ENCODE measurements around the gene KRT38. TPM values are rescaled to one million over a fixed set of nuclear protein-coding genes. Genes with fewer than 3 reads are reported as not detected.
"Not testable (repeated sequence)": the region's sequence is repeated elsewhere in the genome, so short reads cannot be mapped to it uniquely, and the experiment has no call there.

KRT38 gene
- total RNA-seq, 6 donors from 2014 or later = not detected

GRCh38 chr17:41402161-41402560 is 38.6 kb downstream of the KRT38 start:
- no peak for DNase-seq
- ATAC-seq (ENCODE audit: low FRiP score in 2 of 2) = no peak
- 96% methylated on average over 5 of the region's 5 CpGs for WGBS, 2 donors
- no peak for TF ChIP-seq CTCF (IDR thresholded peaks at IDR 0.05)
- TF ChIP-seq POLR2A (IDR thresholded peaks at IDR 0.05) = no peak
- no peak for TF ChIP-seq EP300 (IDR thresholded peaks at IDR 0.05)
- TF ChIP-seq POLR2AphosphoS5 (IDR thresholded peaks at IDR 0.05) = no peak
- Histone ChIP-seq H3K4me3 (no peak overlapping the region), H3K9me3 (no peaks in the 10 kb centered on the region), H3K36me3 (no peaks in the 10 kb centered on the region), H3K27ac (no peak overlapping the region), H3K27me3 (no peaks in the 10 kb centered on the region), H3K4me1 (peaks cover 0 to 7% (median 6%) of the 10 kb centered on the region in 4 donors)

DNA sequence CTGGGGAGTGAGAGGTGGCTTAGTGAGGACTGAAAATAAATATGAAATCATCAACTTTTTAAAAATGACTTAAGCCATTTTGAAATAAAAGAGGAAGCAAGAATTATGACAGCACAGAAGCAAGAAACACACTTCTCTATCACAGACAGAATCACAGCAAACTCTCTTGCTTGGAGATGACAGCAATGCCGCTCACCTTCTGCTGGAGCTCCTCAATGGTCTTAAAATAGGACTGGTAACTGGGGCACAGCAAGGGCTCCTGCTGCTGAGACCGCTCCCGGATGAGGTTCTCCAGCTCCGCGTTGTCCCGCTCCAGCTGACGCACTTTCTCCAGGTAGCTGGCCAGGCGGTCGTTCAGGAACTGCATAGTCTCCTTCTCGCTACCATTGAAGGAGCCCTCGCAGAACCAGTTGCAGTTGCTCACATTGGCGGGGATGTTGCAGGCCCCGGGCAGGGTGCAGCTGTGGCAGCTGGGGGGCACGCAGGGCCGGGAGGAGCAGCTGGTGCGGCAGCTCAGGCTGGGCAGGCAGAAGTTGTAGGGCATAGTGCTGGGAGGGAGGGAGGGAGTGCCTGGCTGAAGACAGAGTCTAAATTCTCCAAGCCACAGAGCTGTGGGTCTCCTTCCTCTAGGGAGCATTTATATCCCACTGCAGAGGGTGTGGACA is 43.7 kb downstream of the KRT38 start, which contains the start of gene KRT31:
TSS of gene KRT31 (minus strand) at position 613 of the 665 bp plus-strand sequence. CDS start at position 544, 69 bp downstream.
- peak in 1 of 2 donors; percentile 34 for DNase-seq
- TF ChIP-seq POLR2AphosphoS5 (IDR thresholded peaks at IDR 0.05) = no peak
- TF ChIP-seq CTCF (IDR thresholded peaks at IDR 0.05) = no peak
- TF ChIP-seq POLR2A (IDR thresholded peaks at IDR 0.05) = no peak
- TF ChIP-seq EP300 (IDR thresholded peaks at IDR 0.05) = no peak
- 89 to 93% methylated on average over 4 to 16 of the region's 16 CpGs for WGBS, 2 donors
- ATAC-seq (ENCODE audit: low FRiP score in 2 of 2) = no peak
- Histone ChIP-seq H3K36me3 (no peaks in the 10 kb centered on the region), H3K27me3 (no peaks in the 10 kb centered on the region), H3K27ac (no peak within 1 kb of the TSS), H3K4me1 (no peaks in the 10 kb centered on the region), H3K4me3 (no peak within 1 kb of the TSS), H3K9me3 (no peaks in the 10 kb centered on the region)

DNA sequence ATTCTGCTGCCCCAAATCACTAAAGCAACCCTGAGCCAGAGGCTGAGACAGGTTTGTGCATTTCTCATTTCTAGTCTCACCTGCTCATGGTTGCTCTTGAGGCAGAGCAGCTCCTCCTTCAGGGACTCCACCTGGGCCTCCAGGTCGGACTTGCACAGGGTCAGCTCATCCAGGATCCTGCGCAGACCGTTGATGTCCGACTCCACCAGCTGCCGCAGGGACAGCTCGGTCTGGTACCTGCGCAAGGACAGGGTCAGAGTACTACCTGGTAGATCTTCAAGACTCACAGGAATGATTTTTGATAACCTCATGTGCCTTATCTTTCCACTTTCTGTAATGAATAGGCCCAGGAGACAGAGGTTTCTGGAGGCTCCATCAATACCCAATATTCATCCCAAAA is 44.4 kb downstream of the KRT38 start:
- Histone ChIP-seq H3K9me3 (no peaks in the 10 kb centered on the region), H3K36me3 (no peaks in the 10 kb centered on the region), H3K4me3 (no peak overlapping the region), H3K27ac (no peak overlapping the region), H3K27me3 (no peaks in the 10 kb centered on the region), H3K4me1 (no peaks in the 10 kb centered on the region)
- DNase-seq = no peak
- WGBS, 2 donors = 89 to 91% methylated on average over 7 of the region's 7 CpGs
- no peak for TF ChIP-seq POLR2AphosphoS5 (IDR thresholded peaks at IDR 0.05)
- no peak for TF ChIP-seq CTCF (IDR thresholded peaks at IDR 0.05)
- TF ChIP-seq POLR2A (IDR thresholded peaks at IDR 0.05) = no peak
- TF ChIP-seq EP300 (IDR thresholded peaks at IDR 0.05) = no peak
- peak in 1 of 2 donors; percentile 31 for ATAC-seq (ENCODE audit: low FRiP score in 2 of 2)

DNA sequence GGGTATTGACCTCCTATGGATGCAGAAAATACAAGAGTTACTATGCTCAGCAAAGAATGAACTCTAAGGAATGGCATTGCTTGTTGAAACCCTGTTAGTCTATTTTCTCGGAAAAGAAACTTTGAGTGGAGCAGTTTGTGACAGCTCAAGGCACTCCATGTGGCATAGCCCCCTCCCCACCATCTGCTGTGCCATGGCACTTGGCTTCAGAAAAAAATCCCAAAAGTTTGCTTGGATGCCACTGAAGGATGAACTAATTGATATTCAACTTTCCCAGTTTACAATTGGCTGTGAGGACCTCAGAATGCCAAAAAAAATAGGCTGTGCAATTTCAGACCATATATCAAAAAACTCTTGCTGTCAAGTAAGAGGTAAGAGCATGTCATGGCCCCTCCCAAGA is 45.2 kb downstream of the KRT38 start:
- no peaks in the 10 kb centered on the region for H3K27me3 ChIP-seq
- H3K36me3 ChIP-seq = no peaks in the 10 kb centered on the region
- TF ChIP-seq POLR2AphosphoS5 (IDR thresholded peaks at IDR 0.05) (no peak), POLR2A (IDR thresholded peaks at IDR 0.05) (no peak), EP300 (IDR thresholded peaks at IDR 0.05) (no peak), CTCF (IDR thresholded peaks at IDR 0.05) (no peak)
- ATAC-seq (ENCODE audit: low FRiP score in 2 of 2) (no peak), DNase-seq (no peak)
- no peaks in the 10 kb centered on the region for H3K9me3 ChIP-seq
- 86 to 94% methylated on average over 1 of the region's 1 CpG for whole genome bisulfite sequencing, 2 donors
- no peak overlapping the region for H3K27ac ChIP-seq
- H3K4me1 ChIP-seq = no peaks in the 10 kb centered on the region
- no peak overlapping the region for H3K4me3 ChIP-seq

- not testable (repeated sequence) for H3K4me1 ChIP-seq; H3K4me3 ChIP-seq; H3K9me3 ChIP-seq; ATAC-seq (ENCODE audit: low FRiP score in 2 of 2); DNase-seq; H3K36me3 ChIP-seq; H3K27ac ChIP-seq; H3K27me3 ChIP-seq
- 85% methylated on average over 11 of the region's 12 CpGs; no CpG with 5 or more reads in 1 of the 2 donors for WGBS, 2 donors
Measured at GRCh38 chr17:41395044-41395443, 45.7 kb downstream of the KRT38 start.
